Activated T-helper 17 cell treated with anti-CD3 and anti-CD28 coated beads, Interleukin-2, amount 50 U/mL, for 72 hours (primary cell): Measurements from ENCODE around the gene CAMK2A. TPM values are rescaled to one million over a fixed set of nuclear protein-coding genes. Genes with fewer than 3 reads are reported as not detected.

Experiments used
- ATAC-seq: fragments of 150-1000 bp; cut with Tn5 transposase; replicated peaks from 2 replicates; pipeline ENCODE4 v1.10.0; 2021; ENCODE audit warnings: mild to moderate bottlenecking, moderate library complexity
- H3K27ac Mint-ChIP-seq: one replicate; pipeline ENCODE4 v1.8.0; 2022; ENCODE audit warnings: mixed read lengths
- H3K27me3 Mint-ChIP-seq: one replicate; pipeline ENCODE4 v1.8.0; 2022; ENCODE audit warnings: mixed read lengths
- H3K36me3 Mint-ChIP-seq: one replicate; pipeline ENCODE4 v1.8.0; 2022; ENCODE audit warnings: low read depth, mild to moderate bottlenecking, mixed read lengths
- H3K4me1 Mint-ChIP-seq: one replicate; pipeline ENCODE4 v1.8.0; 2022; ENCODE audit warnings: mixed read lengths
- H3K4me3 Mint-ChIP-seq: one replicate; pipeline ENCODE4 v1.8.0; 2022; ENCODE audit warnings: mild to moderate bottlenecking, mixed read lengths
- H3K9me3 Mint-ChIP-seq: one replicate; pipeline ENCODE4 v1.8.0; 2022; ENCODE audit warnings: mixed read lengths
- total RNA-seq, 2 donors: library from RNA; stranded (reverse); gene quantifications; one replicate each; pipeline ENCODE4 v1.2.3, GENCODE V29; 2022

The CAMK2A gene
- not detected for total RNA-seq

DNA sequence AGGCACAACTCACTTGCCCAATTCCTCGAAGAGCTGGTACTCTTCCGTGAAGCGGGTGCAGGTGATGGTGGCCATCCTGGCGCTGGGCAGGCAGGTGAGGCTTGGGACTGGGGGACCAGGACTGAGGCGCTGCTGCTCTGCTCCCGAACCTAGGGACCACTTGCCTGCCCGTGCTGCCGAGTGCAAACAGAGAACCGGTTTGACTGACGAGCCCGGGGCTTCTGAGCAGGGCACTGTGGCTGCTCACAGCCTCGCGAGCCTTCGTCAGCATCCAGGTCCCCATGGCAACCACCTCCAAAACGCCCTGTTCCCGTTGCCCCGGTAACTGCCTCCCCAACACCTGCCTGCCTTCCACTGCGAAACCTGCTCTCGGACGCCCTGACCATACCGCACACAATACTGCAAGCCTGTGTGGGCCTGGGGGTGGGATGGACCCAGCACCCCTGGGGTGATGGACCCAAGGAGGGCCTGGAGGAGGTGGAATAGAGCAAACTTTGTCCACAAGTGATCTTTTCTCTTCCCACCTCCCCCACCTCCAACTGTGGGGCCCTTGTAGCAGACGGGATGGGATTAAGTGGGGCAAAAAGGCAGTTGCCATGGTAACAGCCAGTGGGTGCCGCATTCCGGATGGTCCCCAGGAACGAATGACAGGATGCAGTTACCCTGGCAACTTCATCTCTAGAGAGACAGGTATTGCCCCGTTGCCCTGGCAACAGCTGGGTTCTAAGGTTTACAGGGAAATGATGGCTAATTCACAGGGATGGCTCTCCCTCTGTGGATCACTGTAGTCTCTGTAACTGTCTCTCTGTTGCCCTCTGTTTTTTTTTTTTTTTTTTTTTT is at the start of gene CAMK2A:
Gene CAMK2A, minus strand, starts transcription at position 223 of the 840 bp plus-strand sequence. Its CDS starts 148 bp downstream, at position 75.
- no peak within 1 kb of the TSS for H3K4me3 Mint-ChIP-seq
- ATAC-seq, result no peak
- no peaks in the 10 kb centered on the region for H3K36me3 Mint-ChIP-seq
- no peaks in the 10 kb centered on the region for H3K4me1 Mint-ChIP-seq
- no peak within 1 kb of the TSS for H3K27ac Mint-ChIP-seq
- H3K9me3 Mint-ChIP-seq, result no peaks in the 10 kb centered on the region
- peaks cover 4% of the 10 kb centered on the region for H3K27me3 Mint-ChIP-seq

DNA sequence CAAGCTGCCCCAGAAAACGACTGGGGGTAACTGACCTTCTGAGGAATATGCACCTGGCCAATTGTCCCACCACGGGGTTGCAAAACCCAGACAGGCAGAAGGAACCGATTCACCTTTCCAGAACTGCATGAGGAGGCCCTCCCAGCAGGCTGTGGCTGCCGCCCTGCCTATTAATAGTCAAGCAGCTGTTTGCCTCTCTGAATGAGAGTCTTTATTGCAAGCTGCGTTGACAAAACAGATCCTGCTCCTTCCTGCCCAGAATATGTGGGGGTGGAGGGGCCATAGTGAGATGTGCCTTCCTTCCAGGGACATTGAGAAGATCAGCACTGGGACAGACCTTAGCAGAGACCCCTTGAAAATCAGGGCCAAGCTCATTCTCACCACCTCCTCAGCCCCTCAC is 49.6 kb upstream of the CAMK2A start:
- Mint-ChIP-seq H3K27me3 (no peaks in the 10 kb centered on the region), H3K9me3 (no peaks in the 10 kb centered on the region), H3K36me3 (no peaks in the 10 kb centered on the region), H3K4me1 (no peaks in the 10 kb centered on the region), H3K4me3 (no peak overlapping the region), H3K27ac (no peak overlapping the region)
- no peak for ATAC-seq

DNA sequence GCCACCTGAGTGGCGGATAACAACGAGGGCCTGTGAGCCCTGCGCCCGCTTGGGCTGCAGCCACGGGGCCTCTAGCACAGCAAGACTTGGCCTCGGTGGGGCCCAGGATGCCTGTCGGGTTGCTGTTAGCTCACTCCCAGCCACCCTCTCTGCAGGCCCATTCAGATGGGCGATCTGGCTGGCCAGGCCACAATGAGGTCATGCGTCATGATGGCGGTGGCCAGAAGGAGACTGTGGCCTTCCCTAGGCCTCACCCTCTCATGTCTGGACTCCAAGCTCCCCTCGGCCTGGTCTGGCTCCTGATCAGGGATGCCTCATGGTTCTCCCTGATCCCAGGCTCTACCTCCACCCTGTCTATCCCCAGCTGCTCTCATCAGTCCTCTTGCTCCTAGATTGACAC is 49.0 kb upstream of the CAMK2A start:
- Mint-ChIP-seq H3K4me3 (no peak overlapping the region), H3K9me3 (no peaks in the 10 kb centered on the region), H3K27me3 (no peaks in the 10 kb centered on the region), H3K36me3 (no peaks in the 10 kb centered on the region), H3K4me1 (no peaks in the 10 kb centered on the region), H3K27ac (no peak overlapping the region)
- no peak for ATAC-seq

DNA sequence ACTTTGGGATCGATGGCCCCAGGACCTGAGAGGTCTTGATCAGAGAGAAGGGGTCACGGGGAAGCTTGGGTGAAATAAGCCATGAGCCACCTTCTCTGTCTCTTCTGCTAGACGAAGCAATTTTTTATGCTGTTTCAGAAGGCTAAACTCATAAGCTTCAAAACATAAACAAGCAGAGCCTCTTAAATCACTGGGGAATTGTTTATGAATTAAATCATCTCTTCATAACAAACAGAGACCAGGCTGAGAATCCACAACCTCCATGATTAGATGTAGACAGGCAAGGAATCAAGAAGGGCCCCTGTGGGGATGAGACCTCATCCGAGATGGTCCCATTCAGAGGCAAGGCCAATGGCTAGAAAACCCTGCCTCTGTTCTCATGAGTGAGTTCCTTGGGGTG is 46.2 kb upstream of the CAMK2A start:
- Mint-ChIP-seq H3K4me1 (no peaks in the 10 kb centered on the region), H3K27me3 (no peaks in the 10 kb centered on the region), H3K27ac (no peak overlapping the region), H3K36me3 (no peaks in the 10 kb centered on the region), H3K9me3 (no peaks in the 10 kb centered on the region), H3K4me3 (no peak overlapping the region)
- no peak for ATAC-seq

DNA sequence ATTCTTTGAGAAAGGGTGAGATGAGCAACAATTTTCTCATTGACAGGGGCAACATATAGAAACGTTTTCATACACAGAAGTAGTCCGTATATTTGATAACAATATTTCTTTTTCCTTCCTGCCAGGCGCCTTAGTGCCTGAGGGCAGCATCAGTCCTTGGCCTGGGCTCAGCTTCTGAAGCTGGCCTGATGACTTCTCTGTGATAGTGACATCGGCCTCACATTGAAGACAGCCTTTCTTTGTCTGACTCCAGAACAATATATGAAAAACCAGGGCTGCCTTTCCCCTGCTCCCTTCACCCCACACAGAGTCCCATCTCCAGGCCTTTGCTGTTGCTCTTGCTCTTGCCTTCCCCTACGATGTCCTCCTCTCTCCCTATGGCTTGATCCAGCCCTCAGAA is 43.8 kb upstream of the CAMK2A start:
- H3K4me3 Mint-ChIP-seq, result no peak overlapping the region
- no peaks in the 10 kb centered on the region for H3K9me3 Mint-ChIP-seq
- no peak for ATAC-seq
- no peaks in the 10 kb centered on the region for H3K4me1 Mint-ChIP-seq
- H3K27ac Mint-ChIP-seq, result no peak overlapping the region
- H3K36me3 Mint-ChIP-seq, result no peaks in the 10 kb centered on the region
- peaks cover 3% of the 10 kb centered on the region for H3K27me3 Mint-ChIP-seq

DNA sequence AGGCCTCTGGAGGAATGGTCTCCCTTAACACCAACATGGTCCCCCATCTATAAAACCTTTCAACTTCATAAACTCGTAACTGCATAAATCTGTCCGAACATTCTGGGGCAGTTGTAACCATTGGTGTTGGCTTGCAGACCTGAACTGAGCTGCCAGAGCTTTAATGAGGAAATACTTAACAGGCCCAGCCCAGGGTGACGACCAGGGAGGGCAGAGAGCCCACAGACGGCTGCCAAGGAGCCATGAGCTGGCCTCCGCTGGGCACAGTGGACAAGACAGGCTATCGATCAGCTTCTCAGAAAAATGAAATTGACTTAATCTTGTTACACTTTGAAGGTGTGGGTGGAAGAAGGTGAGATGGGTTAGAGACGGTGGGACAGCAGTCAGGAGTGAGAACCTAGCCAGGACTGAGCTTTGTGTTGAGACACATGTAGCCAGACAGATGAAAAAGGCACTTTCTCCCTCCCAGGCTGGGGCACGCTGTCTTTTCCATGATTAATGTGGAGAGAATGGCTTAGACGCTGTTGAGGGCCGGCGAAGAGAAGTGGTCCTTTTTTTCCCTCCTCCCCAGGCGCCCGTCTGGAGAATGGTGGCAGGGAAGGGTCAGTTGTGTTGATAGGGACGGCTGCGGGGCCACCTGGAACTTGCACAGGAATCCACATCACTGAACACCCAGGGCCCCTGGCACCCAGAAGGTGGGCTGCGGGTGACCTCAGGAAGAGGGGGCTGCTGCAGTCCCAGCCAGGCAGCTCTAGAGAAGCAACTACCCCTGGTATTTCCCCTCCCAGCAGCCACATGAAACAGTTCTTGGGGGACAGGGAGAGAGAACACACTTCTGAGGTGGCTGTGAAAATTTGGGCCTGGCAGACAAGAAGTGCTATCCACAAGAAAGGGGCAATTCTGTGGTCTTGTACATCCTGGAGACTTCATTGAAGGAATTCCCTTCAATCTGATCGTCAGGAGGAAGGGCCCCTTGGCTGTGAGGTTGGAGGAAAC is 40.6 kb upstream of the CAMK2A start:
- Mint-ChIP-seq H3K36me3 (no peaks in the 10 kb centered on the region), H3K27me3 (peaks cover 3% of the 10 kb centered on the region), H3K4me1 (no peaks in the 10 kb centered on the region), H3K4me3 (no peak overlapping the region), H3K27ac (no peak overlapping the region), H3K9me3 (no peaks in the 10 kb centered on the region)
- no peak for ATAC-seq

DNA sequence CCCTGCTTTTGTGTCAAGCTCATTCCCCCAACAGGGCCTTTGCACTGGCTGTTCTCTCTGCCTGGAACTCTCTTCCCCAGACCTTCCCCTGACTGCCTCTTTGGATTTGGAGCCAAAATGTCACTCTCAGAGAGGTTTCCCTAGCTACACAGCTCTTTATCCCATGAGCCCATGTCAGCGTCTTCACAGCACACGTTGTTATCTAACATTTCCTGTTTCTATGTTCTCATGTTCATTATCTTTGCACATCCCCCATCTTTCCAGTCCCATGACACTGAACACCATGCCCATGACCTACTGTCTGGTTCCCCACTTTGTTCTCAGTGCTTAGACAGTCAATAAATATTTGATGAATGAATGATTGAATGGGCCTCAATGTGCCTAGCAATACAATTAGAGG is 39.5 kb upstream of the CAMK2A start:
- ATAC-seq, result no peak
- H3K36me3 Mint-ChIP-seq, result no peaks in the 10 kb centered on the region
- H3K27me3 Mint-ChIP-seq, result peaks cover 3% of the 10 kb centered on the region
- no peak overlapping the region for H3K4me3 Mint-ChIP-seq
- no peaks in the 10 kb centered on the region for H3K9me3 Mint-ChIP-seq
- H3K27ac Mint-ChIP-seq, result no peak overlapping the region
- no peaks in the 10 kb centered on the region for H3K4me1 Mint-ChIP-seq

DNA sequence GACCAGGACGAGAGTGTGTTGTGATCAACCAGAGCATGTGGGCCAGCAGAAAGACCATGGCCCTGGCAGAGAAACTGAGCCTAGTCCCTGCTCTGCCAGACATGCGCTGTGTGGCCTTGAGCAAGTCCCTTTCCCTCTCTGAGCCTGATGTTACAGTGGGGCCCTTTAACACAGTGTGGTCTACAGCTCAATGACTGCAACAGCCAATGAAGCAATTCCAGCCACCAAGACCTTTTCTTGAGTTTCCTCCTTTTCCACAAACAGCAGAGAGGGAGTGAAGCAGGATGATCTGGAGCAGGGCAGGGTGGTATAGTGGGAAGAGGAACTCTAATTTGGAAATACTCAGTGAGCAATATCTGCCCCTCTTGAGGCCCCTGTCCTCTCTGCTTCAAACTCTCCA is 38.9 kb upstream of the CAMK2A start:
- Mint-ChIP-seq H3K27me3 (peaks cover 3% of the 10 kb centered on the region), H3K27ac (no peak overlapping the region), H3K36me3 (no peaks in the 10 kb centered on the region), H3K4me3 (no peak overlapping the region), H3K9me3 (no peaks in the 10 kb centered on the region), H3K4me1 (no peaks in the 10 kb centered on the region)
- ATAC-seq, result no peak

DNA sequence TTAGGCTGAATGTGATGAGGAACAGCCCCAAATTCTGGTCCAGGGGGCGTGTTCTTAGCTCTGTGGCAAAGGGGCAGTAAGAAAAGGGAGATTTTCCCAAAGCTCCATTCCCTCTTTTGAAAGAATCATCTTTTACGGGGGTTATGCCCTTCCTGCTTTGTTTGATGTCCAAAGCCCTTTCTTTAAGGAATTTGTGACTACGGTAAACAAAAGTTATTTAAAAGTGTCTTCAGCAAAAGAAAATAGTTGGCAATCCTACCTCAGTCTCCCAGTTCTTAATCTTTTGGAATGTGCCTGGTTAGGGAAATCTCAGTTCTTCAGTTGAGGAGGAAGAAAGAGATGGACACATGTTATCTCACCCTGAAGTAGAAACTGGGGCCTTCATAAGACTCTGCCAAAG is 37.6 kb upstream of the CAMK2A start:
- Mint-ChIP-seq H3K9me3 (no peaks in the 10 kb centered on the region), H3K27me3 (peaks cover 3% of the 10 kb centered on the region), H3K27ac (no peak overlapping the region), H3K4me1 (no peaks in the 10 kb centered on the region), H3K4me3 (no peak overlapping the region), H3K36me3 (no peaks in the 10 kb centered on the region)
- no peak for ATAC-seq

DNA sequence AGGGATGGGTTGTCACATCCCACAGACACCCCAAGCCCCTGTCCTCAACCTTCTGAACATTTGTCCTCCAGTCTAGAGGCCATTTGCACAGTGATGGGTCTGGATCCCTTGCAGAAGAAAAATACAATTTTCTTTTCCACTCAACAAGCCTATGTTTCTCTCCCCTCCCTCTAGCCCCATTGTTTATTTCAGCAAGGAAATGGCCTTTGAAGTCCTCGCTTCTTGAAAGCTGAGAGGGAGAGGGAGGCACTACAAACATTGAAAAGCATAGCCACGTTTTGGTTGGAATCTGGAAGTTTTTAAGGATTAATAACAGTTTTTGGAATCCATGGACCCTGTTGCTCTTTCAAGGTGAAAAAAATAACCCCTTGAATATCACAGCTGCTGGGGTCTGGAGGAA is 37.1 kb upstream of the CAMK2A start:
- peaks cover 3% of the 10 kb centered on the region for H3K27me3 Mint-ChIP-seq
- H3K4me3 Mint-ChIP-seq, result no peak overlapping the region
- H3K9me3 Mint-ChIP-seq, result no peaks in the 10 kb centered on the region
- ATAC-seq, result no peak
- no peaks in the 10 kb centered on the region for H3K4me1 Mint-ChIP-seq
- no peak overlapping the region for H3K27ac Mint-ChIP-seq
- H3K36me3 Mint-ChIP-seq, result no peaks in the 10 kb centered on the region

DNA sequence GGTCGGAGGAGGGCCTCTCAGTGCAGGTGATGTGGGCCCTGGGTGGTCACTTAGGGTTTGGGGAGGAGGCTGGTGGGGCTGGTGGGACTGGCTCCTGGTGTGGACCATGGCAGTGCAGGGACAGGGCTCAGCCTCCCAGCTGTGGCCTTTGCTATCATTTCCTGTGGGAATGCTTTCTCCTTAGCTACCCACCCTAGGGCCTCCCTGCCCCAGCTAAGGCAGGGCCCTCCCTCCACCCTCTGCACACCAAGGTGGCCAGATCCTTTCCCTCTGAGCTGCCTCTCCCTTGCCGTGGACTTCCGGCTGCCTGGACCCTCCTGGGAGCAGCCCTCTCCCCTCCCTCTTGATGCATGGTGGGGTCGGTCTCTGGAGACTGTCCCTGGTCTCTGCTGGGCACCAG is 35.9 kb upstream of the CAMK2A start:
- no peaks in the 10 kb centered on the region for H3K9me3 Mint-ChIP-seq
- H3K36me3 Mint-ChIP-seq, result no peaks in the 10 kb centered on the region
- no peak overlapping the region for H3K4me3 Mint-ChIP-seq
- no peak for ATAC-seq
- H3K27ac Mint-ChIP-seq, result no peak overlapping the region
- no peaks in the 10 kb centered on the region for H3K4me1 Mint-ChIP-seq
- peaks cover 3% of the 10 kb centered on the region for H3K27me3 Mint-ChIP-seq

DNA sequence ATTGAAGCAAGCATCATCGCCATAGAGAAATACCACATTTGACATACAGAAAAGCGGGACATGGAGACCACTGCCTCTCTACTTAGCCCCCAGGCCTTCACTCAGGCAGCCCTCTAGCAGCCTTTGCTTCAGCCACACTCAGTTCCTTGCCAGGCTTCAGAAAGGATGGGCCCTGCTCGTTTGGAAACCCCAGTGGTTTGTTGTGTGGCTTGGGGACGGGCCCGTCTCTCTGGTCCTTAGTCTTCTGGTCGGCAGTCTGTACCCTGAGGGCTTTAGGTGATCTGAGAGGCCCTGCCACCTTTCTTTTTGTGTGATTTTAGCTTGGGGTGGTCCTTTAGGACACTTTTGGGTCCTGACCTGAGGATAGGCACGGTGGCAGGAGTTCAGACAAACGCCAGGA is 34.2 kb upstream of the CAMK2A start:
- H3K27ac Mint-ChIP-seq, result no peak overlapping the region
- no peak for ATAC-seq
- H3K4me3 Mint-ChIP-seq, result no peak overlapping the region
- peaks cover under 1% of the 10 kb centered on the region for H3K27me3 Mint-ChIP-seq
- H3K36me3 Mint-ChIP-seq, result no peaks in the 10 kb centered on the region
- H3K4me1 Mint-ChIP-seq, result no peaks in the 10 kb centered on the region
- no peaks in the 10 kb centered on the region for H3K9me3 Mint-ChIP-seq

DNA sequence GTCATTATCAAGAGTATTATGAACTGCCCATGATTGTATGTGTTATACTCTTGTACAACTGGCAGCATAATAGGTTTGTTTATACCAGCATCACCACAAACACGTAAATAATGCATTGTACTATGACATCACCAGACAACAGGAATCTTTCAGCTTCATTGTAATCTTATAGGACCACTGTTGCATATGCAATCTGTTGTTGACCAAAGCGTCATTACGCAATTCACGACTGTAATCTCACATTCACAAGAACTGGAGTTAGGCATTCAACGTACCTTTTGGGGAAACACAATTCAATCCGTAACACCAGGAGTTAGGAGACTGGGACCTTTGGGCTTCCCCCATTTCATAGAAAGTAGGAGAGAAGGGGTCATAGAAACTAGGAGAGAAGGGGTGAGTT is 33.5 kb upstream of the CAMK2A start:
- Mint-ChIP-seq H3K4me3 (no peak overlapping the region), H3K27ac (no peak overlapping the region), H3K4me1 (no peaks in the 10 kb centered on the region), H3K27me3 (peaks cover 5% of the 10 kb centered on the region), H3K36me3 (no peaks in the 10 kb centered on the region), H3K9me3 (no peaks in the 10 kb centered on the region)
- no peak for ATAC-seq

DNA sequence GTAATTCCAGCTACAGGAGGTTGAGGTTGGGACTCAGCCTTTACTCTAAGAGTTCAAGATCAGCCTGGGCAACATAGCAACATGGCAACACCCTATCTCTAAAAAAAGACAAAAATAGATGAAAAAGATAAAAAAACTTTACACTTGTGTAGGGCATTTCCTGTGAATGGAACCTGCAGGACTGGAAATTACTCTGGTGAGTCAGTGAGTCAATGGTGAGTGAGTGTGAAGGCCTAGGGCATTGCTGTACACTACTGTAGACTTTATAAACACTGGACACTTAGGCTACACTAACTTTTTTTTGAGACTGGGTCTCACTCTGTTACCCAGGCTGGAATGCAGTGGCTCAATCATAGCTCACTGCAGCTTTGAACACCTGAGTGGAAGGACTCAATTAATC is 32.6 kb upstream of the CAMK2A start:
- no peak overlapping the region for H3K4me3 Mint-ChIP-seq
- no peaks in the 10 kb centered on the region for H3K36me3 Mint-ChIP-seq
- H3K9me3 Mint-ChIP-seq, result no peaks in the 10 kb centered on the region
- ATAC-seq, result no peak
- no peak overlapping the region for H3K27ac Mint-ChIP-seq
- H3K27me3 Mint-ChIP-seq, result peaks cover 5% of the 10 kb centered on the region
- no peaks in the 10 kb centered on the region for H3K4me1 Mint-ChIP-seq

DNA sequence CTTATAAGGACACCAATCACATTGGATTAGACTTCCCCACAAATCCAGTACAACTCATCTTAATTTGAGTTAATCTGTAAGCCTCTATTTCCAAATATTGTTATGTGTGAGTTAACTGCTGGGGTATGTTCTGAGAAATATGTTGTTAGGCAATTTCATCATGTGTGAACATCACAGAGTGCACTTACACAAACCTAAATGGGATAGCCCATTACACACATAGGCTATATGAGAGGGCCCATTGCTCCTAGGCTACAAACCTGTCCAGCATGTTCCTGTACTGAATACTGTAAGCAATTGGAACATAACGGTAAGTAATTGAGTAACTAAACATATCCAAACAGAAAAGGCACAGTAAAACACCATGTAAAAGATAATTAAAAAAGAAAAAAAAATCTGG is 32.2 kb upstream of the CAMK2A start:
- H3K27me3 Mint-ChIP-seq, result peaks cover 5% of the 10 kb centered on the region
- no peaks in the 10 kb centered on the region for H3K36me3 Mint-ChIP-seq
- no peak for ATAC-seq
- no peak overlapping the region for H3K4me3 Mint-ChIP-seq
- H3K27ac Mint-ChIP-seq, result no peak overlapping the region
- no peaks in the 10 kb centered on the region for H3K9me3 Mint-ChIP-seq
- no peaks in the 10 kb centered on the region for H3K4me1 Mint-ChIP-seq
